H1 (cell line): Measurements from ENCODE around the gene CD37. TPM values are rescaled to one million over a fixed set of nuclear protein-coding genes. Genes with fewer than 3 reads are reported as not detected.

Source experiments
- microRNA-seq, 2 experiments: library from miRNA; unstranded; fragments of <30 nt; microRNA quantifications; one replicate each; pipeline versions ENCODE4 to v1.2.0, GENCODE V29; 2016 to 2020; ENCODE audit warnings: borderline microRNAs expressed in 2 of 2, borderline number of aligned reads in 2 of 2, borderline replicate concordance in 1 of 2
- polyA plus RNA-seq, 7 experiments: library from polyadenylated mRNA; depleted of rRNA in 3 of 7; stranded (reverse) in 5 of 7; unstranded in 2 of 7; fragments of >200 nt in 5 of 7; fragments of 200-250 nt in 2 of 7; gene quantifications; 1 replicate in 5 of 7; 2 replicates in 1 of 7; 4 replicates in 1 of 7; pipeline versions ENCODE4 v1.2.1 to v1.2.3, GENCODE V29; 2011 to 2013; ENCODE audit warnings: missing spikeins in 2 of 7, mixed read lengths in 2 of 7
- small RNA-seq: library from polyadenylated mRNA; stranded (forward); fragments of <200 nt; extraction: miRNeasy Mini kit (QIAGEN cat#:217004); gene quantifications from one replicate; pipeline ENCODE3, GENCODE V24; 2013; ENCODE audit not compliant: insufficient read depth
- total RNA-seq: library from RNA; stranded (reverse); fragmentation: NEBNext Ultra II Directional; extraction: Animal tissue kit (Norgen Biotek cat#: 25700); gene quantifications from 2 replicates; pipeline ENCODE4 v1.2.1, GENCODE V29; 2021

The CD37 gene
- total and polyA plus RNA-seq, 2 of the 8 experiments (the other 6 are each of a cell fraction or from before 2014, with no cell fraction given), result not detected

Small RNA genes lying within 50 kb of the gene (microRNA-seq; reads per million reads assigned to microRNA genes)
- gene MIR4324, result 0 reads per million in 2 experiments

Small RNA genes lying within 50 kb of the gene (small RNA-seq; reads per million reads assigned to genes)
- gene MIR4324, result not detected

Other genes with a start within 250 kb of the CD37 start
- 231 and 244 TPM in 2 replicates for gene SNRNP70, start 250.0 kb upstream of the CD37 start, total RNA-seq
- 235 and 515 TPM in 2 replicates for gene SNRNP70, start 250.0 kb upstream of the CD37 start, polyA plus RNA-seq (2011; rRNA removed)
- gene LIN7B, start 221.0 kb upstream of the CD37 start, total RNA-seq, result 4.1 and 4.2 TPM in 2 replicates
- gene LIN7B, start 221.0 kb upstream of the CD37 start, polyA plus RNA-seq (2011; rRNA removed), result 4.1 and 6.0 TPM in 2 replicates
- 1.2 and 2.5 TPM in 2 replicates for gene C19orf73, start 216.3 kb upstream of the CD37 start, total RNA-seq
- 4.6 and 10.0 TPM in 2 replicates for gene C19orf73, start 216.3 kb upstream of the CD37 start, polyA plus RNA-seq (2011; rRNA removed)
- 25.3 and 28.0 TPM in 2 replicates for gene PPFIA3, start 215.9 kb upstream of the CD37 start, total RNA-seq
- 15.9 and 28.8 TPM in 2 replicates for gene PPFIA3, start 215.9 kb upstream of the CD37 start, polyA plus RNA-seq (2011; rRNA removed)
- 1.8 and 2.3 TPM in 2 replicates for gene HRC, start 180.0 kb upstream of the CD37 start, total RNA-seq
- gene HRC, start 180.0 kb upstream of the CD37 start, polyA plus RNA-seq (2011; rRNA removed), result 2.6 and 6.8 TPM in 2 replicates
- 11.3 and 12.6 TPM in 2 replicates for gene TRPM4, start 177.6 kb upstream of the CD37 start, total RNA-seq
- gene TRPM4, start 177.6 kb upstream of the CD37 start, polyA plus RNA-seq (2011; rRNA removed), result 13.3 and 21.5 TPM in 2 replicates
- gene SLC6A16, start 10.2 kb upstream of the CD37 start, total RNA-seq, result 1.5 and 1.7 TPM in 2 replicates
- gene SLC6A16, start 10.2 kb upstream of the CD37 start, polyA plus RNA-seq (2011; rRNA removed), result 0.93 and 1.1 TPM in 2 replicates
- gene TEAD2, start 27.0 kb downstream of the CD37 start, total RNA-seq, result 146 and 156 TPM in 2 replicates
- gene TEAD2, start 27.0 kb downstream of the CD37 start, polyA plus RNA-seq (2011; rRNA removed), result 87.6 and 110 TPM in 2 replicates
- 2.6 and 3.1 TPM in 2 replicates for gene DKKL1, start 28.5 kb downstream of the CD37 start, total RNA-seq
- 5.9 and 6.8 TPM in 2 replicates for gene DKKL1, start 28.5 kb downstream of the CD37 start, polyA plus RNA-seq (2011; rRNA removed)
- gene KASH5, start 52.8 kb downstream of the CD37 start, total RNA-seq, result 0.19 and 0.57 TPM in 2 replicates
- 0.05 and 0.28 TPM in 2 replicates for gene KASH5, start 52.8 kb downstream of the CD37 start, polyA plus RNA-seq (2011; rRNA removed)
- 0.82 TPM in 1 of 2 replicates, not detected in the other for gene PTH2, start 88.0 kb downstream of the CD37 start, total RNA-seq
- 0.50 TPM in 1 of 2 replicates, not detected in the other for gene PTH2, start 88.0 kb downstream of the CD37 start, polyA plus RNA-seq (2011; rRNA removed)
- 0.93 and 1.1 TPM in 2 replicates for gene GFY, start 90.0 kb downstream of the CD37 start, total RNA-seq
- 0.68 and 1.2 TPM in 2 replicates for gene GFY, start 90.0 kb downstream of the CD37 start, polyA plus RNA-seq (2011; rRNA removed)
- gene SLC17A7, start 106.1 kb downstream of the CD37 start, total RNA-seq, result 2.3 and 3.0 TPM in 2 replicates
- gene SLC17A7, start 106.1 kb downstream of the CD37 start, polyA plus RNA-seq (2011; rRNA removed), result 2.7 and 4.7 TPM in 2 replicates
- 146 and 155 TPM in 2 replicates for gene PIH1D1, start 116.4 kb downstream of the CD37 start, total RNA-seq
- gene PIH1D1, start 116.4 kb downstream of the CD37 start, polyA plus RNA-seq (2011; rRNA removed), result 195 and 220 TPM in 2 replicates
- 32.7 and 34.3 TPM in 2 replicates for gene ALDH16A1, start 117.8 kb downstream of the CD37 start, total RNA-seq
- 30.5 and 54.8 TPM in 2 replicates for gene ALDH16A1, start 117.8 kb downstream of the CD37 start, polyA plus RNA-seq (2011; rRNA removed)
- gene FLT3LG, start 138.8 kb downstream of the CD37 start, total RNA-seq, result 1.6 and 2.6 TPM in 2 replicates
- 3.2 and 3.9 TPM in 2 replicates for gene FLT3LG, start 138.8 kb downstream of the CD37 start, polyA plus RNA-seq (2011; rRNA removed)
- 3,305 and 3,520 TPM in 2 replicates for gene RPL13A, start 152.2 kb downstream of the CD37 start, total RNA-seq
- 8,501 and 8,868 TPM in 2 replicates for gene RPL13A, start 152.2 kb downstream of the CD37 start, polyA plus RNA-seq (2011; rRNA removed)
- 2,240 and 2,296 TPM in 2 replicates for gene RPS11, start 161.0 kb downstream of the CD37 start, total RNA-seq
- gene RPS11, start 161.0 kb downstream of the CD37 start, polyA plus RNA-seq (2011; rRNA removed), result 4,988 and 6,072 TPM in 2 replicates
- 43.4 and 46.5 TPM in 2 replicates for gene FCGRT, start 177.3 kb downstream of the CD37 start, total RNA-seq
- gene FCGRT, start 177.3 kb downstream of the CD37 start, polyA plus RNA-seq (2011; rRNA removed), result 41.2 and 66.7 TPM in 2 replicates
- 18.9 and 19.5 TPM in 2 replicates for gene RCN3, start 192.6 kb downstream of the CD37 start, total RNA-seq
- gene RCN3, start 192.6 kb downstream of the CD37 start, polyA plus RNA-seq (2011; rRNA removed), result 5.8 and 9.4 TPM in 2 replicates
- 85.1 and 93.8 TPM in 2 replicates for gene NOSIP, start 245.2 kb downstream of the CD37 start, total RNA-seq
- 192 and 254 TPM in 2 replicates for gene NOSIP, start 245.2 kb downstream of the CD37 start, polyA plus RNA-seq (2011; rRNA removed)
- gene PRRG2, start 245.9 kb downstream of the CD37 start, total RNA-seq, result 4.1 and 5.7 TPM in 2 replicates
- 5.6 and 6.3 TPM in 2 replicates for gene PRRG2, start 245.9 kb downstream of the CD37 start, polyA plus RNA-seq (2011; rRNA removed)